ENCODE measurements around the gene RREB1.

RREB1 gene

DNA sequence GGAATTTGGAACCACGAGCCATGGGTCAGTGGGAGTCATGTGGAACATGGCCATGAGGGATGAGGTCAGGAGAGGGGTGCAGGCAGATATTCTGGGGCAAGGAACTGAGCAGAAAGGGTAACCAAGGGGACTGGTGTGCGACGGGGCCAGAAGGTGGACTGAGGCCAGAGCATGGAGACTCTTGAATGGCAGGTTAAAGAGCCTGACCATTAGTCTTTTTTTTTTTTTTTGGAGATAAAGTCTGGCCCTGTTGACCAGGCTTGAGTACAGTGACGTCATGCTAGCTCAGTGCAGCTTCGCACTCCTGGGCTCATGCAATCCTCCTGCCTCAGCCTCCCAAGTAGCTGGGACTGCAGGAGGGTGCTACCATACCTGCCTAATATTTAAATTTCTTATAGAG lies 64.0 kb downstream of the RREB1 start:
- H3K27ac ChIP-seq: no peak overlapping the region
- H3K36me3 ChIP-seq (ENCODE audit: control insufficient read depth, insufficient read depth, low read length): no peaks in the 10 kb centered on the region
- peaks cover 15% of the 10 kb centered on the region for H3K4me1 ChIP-seq
- H3K4me2 ChIP-seq (ENCODE audit: low read length): no peak overlapping the region
- H3K9me3 ChIP-seq (ENCODE audit: control insufficient read depth, low read length): no peaks in the 10 kb centered on the region
- TF ChIP-seq, protein P1, sequence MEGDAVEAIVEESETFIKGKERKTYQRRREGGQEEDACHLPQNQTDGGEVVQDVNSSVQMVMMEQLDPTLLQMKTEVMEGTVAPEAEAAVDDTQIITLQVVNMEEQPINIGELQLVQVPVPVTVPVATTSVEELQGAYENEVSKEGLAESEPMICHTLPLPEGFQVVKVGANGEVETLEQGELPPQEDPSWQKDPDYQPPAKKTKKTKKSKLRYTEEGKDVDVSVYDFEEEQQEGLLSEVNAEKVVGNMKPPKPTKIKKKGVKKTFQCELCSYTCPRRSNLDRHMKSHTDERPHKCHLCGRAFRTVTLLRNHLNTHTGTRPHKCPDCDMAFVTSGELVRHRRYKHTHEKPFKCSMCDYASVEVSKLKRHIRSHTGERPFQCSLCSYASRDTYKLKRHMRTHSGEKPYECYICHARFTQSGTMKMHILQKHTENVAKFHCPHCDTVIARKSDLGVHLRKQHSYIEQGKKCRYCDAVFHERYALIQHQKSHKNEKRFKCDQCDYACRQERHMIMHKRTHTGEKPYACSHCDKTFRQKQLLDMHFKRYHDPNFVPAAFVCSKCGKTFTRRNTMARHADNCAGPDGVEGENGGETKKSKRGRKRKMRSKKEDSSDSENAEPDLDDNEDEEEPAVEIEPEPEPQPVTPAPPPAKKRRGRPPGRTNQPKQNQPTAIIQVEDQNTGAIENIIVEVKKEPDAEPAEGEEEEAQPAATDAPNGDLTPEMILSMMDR (IDR thresholded peaks at IDR 0.05): no peak
- no peak overlapping the region for H2AFZ ChIP-seq
- H3K27me3 ChIP-seq (ENCODE audit: control insufficient read depth, insufficient read depth, low read length): no peaks in the 10 kb centered on the region
- no peak overlapping the region for H3K4me3 ChIP-seq (ENCODE audit: low read depth, low read length)
- no peak overlapping the region for H3K9ac ChIP-seq
- H3K79me2 ChIP-seq: peaks cover 28% of the 10 kb centered on the region

DNA sequence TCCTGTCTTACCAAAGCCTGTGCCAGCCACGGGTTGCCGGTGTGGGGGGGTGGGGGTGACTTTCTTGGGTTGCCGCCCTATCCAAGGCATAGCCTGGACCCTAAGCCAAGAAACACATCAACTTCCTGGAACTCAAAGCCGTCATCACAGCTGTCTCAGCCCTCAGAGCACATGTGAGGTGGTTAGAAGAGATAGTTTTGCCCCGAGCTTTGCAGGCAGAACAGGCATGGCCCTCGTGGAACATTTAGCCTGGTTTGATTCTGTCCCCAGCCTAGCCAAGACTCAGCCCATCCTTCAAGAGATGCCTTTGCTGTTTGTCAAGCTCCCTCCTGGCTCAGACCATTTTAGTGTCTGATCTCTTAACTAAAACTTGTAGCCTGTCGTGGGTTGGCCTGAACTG lies 64.9 kb downstream of the RREB1 start:
- TF ChIP-seq, protein P1 (IDR thresholded peaks at IDR 0.05): no peak
- peaks cover 30% of the 10 kb centered on the region for H3K79me2 ChIP-seq
- peaks cover 15% of the 10 kb centered on the region for H3K4me1 ChIP-seq
- no peak overlapping the region for H3K4me3 ChIP-seq (ENCODE audit: low read depth, low read length)
- H3K4me2 ChIP-seq (ENCODE audit: low read length): no peak overlapping the region
- no peaks in the 10 kb centered on the region for H3K9me3 ChIP-seq (ENCODE audit: control insufficient read depth, low read length)
- no peaks in the 10 kb centered on the region for H3K36me3 ChIP-seq (ENCODE audit: control insufficient read depth, insufficient read depth, low read length)
- H3K27ac ChIP-seq: no peak overlapping the region
- H3K27me3 ChIP-seq (ENCODE audit: control insufficient read depth, insufficient read depth, low read length): no peaks in the 10 kb centered on the region
- H2AFZ ChIP-seq: no peak overlapping the region
- H3K9ac ChIP-seq: no peak overlapping the region

DNA sequence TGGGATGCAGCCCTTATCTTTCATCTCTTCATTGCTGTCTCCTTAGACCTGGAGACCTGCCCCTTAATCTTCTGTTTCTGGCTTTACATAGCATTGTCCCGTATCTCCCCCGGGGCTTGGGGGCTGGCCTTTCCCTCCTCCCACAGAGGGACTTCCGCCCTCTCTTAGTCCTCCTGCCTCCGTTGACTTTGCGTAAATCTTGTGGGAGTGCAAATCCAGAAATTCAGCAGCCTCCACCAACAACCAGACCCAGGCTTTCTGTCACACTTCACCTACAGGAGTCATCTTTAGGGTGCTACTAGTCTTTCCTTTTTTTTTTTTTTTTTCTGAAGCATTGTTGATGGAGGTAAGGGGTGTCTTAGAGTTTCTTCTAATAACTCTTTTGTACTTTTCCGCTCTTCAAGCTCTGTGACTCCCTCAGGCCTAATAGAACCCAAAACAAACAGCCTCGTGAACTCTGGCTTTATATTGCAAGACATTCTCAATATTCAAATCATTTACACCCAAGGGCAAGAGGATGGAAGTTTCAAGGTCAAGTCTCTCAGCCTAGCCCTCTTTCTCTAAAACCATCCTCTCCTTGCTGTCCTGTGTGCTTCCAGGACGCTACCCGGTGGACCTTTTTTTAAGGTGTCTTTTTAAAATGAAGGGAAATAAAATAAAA lies 66.2 kb downstream of the RREB1 start:
- TF ChIP-seq, protein P1 (IDR thresholded peaks at IDR 0.05): no peak
- peaks cover 15% of the 10 kb centered on the region for H3K4me1 ChIP-seq
- H2AFZ ChIP-seq: peak overlapping the region; percentile 2
- peak overlapping the region; percentile 15 for H3K4me2 ChIP-seq (ENCODE audit: low read length)
- no peak overlapping the region for H3K4me3 ChIP-seq (ENCODE audit: low read depth, low read length)
- H3K27ac ChIP-seq: no peak overlapping the region
- no peak overlapping the region for H3K9ac ChIP-seq
- no peaks in the 10 kb centered on the region for H3K9me3 ChIP-seq (ENCODE audit: control insufficient read depth, low read length)
- no peaks in the 10 kb centered on the region for H3K36me3 ChIP-seq (ENCODE audit: control insufficient read depth, insufficient read depth, low read length)
- peaks cover 25% of the 10 kb centered on the region for H3K79me2 ChIP-seq
- no peaks in the 10 kb centered on the region for H3K27me3 ChIP-seq (ENCODE audit: control insufficient read depth, insufficient read depth, low read length)

DNA sequence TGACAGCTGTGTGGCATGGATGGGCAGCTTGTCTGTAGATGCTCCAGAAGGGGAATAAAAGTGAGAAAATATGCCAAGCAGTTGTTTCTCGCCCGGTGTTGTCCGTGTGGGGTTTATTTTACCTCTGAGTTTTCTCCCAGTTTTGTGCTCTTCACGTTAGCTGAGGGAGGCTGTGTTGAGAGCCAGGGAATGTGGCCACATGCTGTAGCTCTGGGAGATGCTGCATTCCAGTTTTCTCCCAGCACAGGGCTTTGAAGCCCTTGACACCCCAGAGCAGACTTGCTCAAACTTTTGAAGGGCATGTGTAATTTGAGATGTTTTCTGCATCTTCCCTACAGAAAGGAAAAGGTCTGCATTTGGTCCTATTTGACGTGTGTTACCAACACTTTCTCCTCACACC lies 67.7 kb downstream of the RREB1 start:
- Histone ChIP-seq H3K9ac (no peak overlapping the region), H3K27ac (no peak overlapping the region), H3K4me1 (peaks cover 9% of the 10 kb centered on the region), H3K27me3 (ENCODE audit: control insufficient read depth, insufficient read depth, low read length) (no peaks in the 10 kb centered on the region), H3K9me3 (ENCODE audit: control insufficient read depth, low read length) (no peaks in the 10 kb centered on the region), H3K36me3 (ENCODE audit: control insufficient read depth, insufficient read depth, low read length) (no peaks in the 10 kb centered on the region), H3K79me2 (peaks cover 19% of the 10 kb centered on the region), H3K4me2 (ENCODE audit: low read length) (no peak overlapping the region), H2AFZ (no peak overlapping the region), H3K4me3 (ENCODE audit: low read depth, low read length) (no peak overlapping the region)
- TF ChIP-seq, protein P1 (IDR thresholded peaks at IDR 0.05): no peak

DNA sequence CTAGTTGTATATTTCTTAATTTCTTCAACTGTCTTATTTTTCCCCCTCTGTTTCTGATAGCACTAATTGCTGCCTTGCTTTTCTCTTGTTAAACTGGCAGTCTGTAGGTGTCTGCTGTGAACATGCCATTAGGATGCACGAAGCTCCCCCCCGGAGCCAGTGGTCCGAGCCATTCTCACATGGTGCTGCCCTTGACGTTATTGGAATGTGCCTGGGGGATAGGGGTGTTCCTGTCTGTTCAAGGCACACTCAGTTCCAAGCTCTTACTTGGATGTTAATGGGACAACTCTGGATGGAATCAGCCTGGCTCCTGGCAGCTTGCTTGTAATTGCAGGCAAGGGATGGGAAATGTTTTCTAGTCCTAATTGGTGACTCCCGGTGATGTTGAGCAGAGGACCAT lies 68.4 kb downstream of the RREB1 start:
- Histone ChIP-seq H3K9ac (no peak overlapping the region), H3K4me3 (ENCODE audit: low read depth, low read length) (no peak overlapping the region), H3K36me3 (ENCODE audit: control insufficient read depth, insufficient read depth, low read length) (no peaks in the 10 kb centered on the region), H3K9me3 (ENCODE audit: control insufficient read depth, low read length) (no peaks in the 10 kb centered on the region), H3K4me1 (peaks cover 9% of the 10 kb centered on the region), H3K27ac (no peak overlapping the region), H3K27me3 (ENCODE audit: control insufficient read depth, insufficient read depth, low read length) (no peaks in the 10 kb centered on the region), H2AFZ (no peak overlapping the region), H3K4me2 (ENCODE audit: low read length) (no peak overlapping the region), H3K79me2 (peaks cover 16% of the 10 kb centered on the region)
- TF ChIP-seq, protein P1 (IDR thresholded peaks at IDR 0.05): no peak

All from parathyroid adenoma (tissue), 2 donors.